H9 (cell line): ENCODE data around the gene RAET1G. TPM values are rescaled to one million over a fixed set of nuclear protein-coding genes. Genes with fewer than 3 reads are reported as not detected.

Source experiments
- DNase-seq: peaks from one replicate; pipeline ENCODE4 v3.0.0-alpha.2; 2017
- H2AFZ ChIP-seq: one replicate; pipeline ENCODE4 v1.6.1; 2013; ENCODE audit warnings: mild to moderate bottlenecking, low read length, control low read depth, moderate library complexity
- H2AK5ac ChIP-seq: 2 replicates; pipeline ENCODE4 v1.6.1; 2013; ENCODE audit warnings: low read length, control low read depth, mixed read lengths; ENCODE audit not compliant: insufficient read length
- H2BK120ac ChIP-seq: one replicate; pipeline ENCODE4 v1.6.1; 2013; ENCODE audit warnings: low read depth, mild to moderate bottlenecking, low read length, control low read depth, inconsistent platforms; ENCODE audit not compliant: poor library complexity, severe bottlenecking
- H2BK12ac ChIP-seq: 2 replicates; pipeline ENCODE4 v1.6.1; 2013; ENCODE audit warnings: low read length, control low read depth, mixed read lengths, low read depth; ENCODE audit not compliant: insufficient read length
- H2BK15ac ChIP-seq: 2 replicates; pipeline ENCODE4 v1.6.1; 2013; ENCODE audit warnings: low read depth, low read length, control low read depth
- H2BK20ac ChIP-seq: one replicate; pipeline ENCODE4 v1.6.1; 2013; ENCODE audit warnings: low read depth, mild to moderate bottlenecking, low read length, control low read depth, inconsistent platforms; ENCODE audit not compliant: poor library complexity, severe bottlenecking
- H2BK5ac ChIP-seq: 2 replicates; pipeline ENCODE4 v1.6.1; 2013; ENCODE audit warnings: low read length, control low read depth, mixed read lengths; ENCODE audit not compliant: insufficient read length
- H3K14ac ChIP-seq: 2 replicates; pipeline ENCODE4 v1.6.1; 2013; ENCODE audit warnings: low read length, control low read depth; ENCODE audit not compliant: insufficient read depth
- H3K18ac ChIP-seq: 2 replicates; pipeline ENCODE4 v1.6.1; 2013; ENCODE audit warnings: low read depth, mild to moderate bottlenecking, mixed read lengths, low read length, control low read depth; ENCODE audit not compliant: insufficient read length
- H3K23ac ChIP-seq: 2 replicates; pipeline ENCODE4 v1.6.1; 2013; ENCODE audit warnings: low read length, control low read depth, mixed read lengths, low read depth; ENCODE audit not compliant: insufficient read length
- H3K23me2 ChIP-seq: 2 replicates; pipeline ENCODE4 v1.6.1; 2013; ENCODE audit warnings: low read depth, mild to moderate bottlenecking, mixed read lengths, low read length, control low read depth; ENCODE audit not compliant: insufficient read length, poor library complexity, severe bottlenecking
- H3K27ac ChIP-seq: 2 replicates; pipeline ENCODE4 v1.5.1; 2013; ENCODE audit warnings: low read length, control low read depth, mixed read lengths, low read depth; ENCODE audit not compliant: insufficient read length
- H3K27me3 ChIP-seq: 2 replicates; pipeline ENCODE4 v1.6.1; 2013; ENCODE audit warnings: low read length, control low read depth, inconsistent platforms; ENCODE audit not compliant: insufficient read depth
- H3K4ac ChIP-seq: 2 replicates; pipeline ENCODE4 v1.6.1; 2013; ENCODE audit warnings: low read depth, mild to moderate bottlenecking, control low read depth, inconsistent platforms, low read length, moderate library complexity
- H3K4me1 ChIP-seq: 2 replicates; pipeline ENCODE4 v1.6.1; 2013; ENCODE audit warnings: low read length, control low read depth, inconsistent platforms; ENCODE audit not compliant: insufficient read depth
- H3K4me2 ChIP-seq: 2 replicates; pipeline ENCODE4 v1.6.1; 2013; ENCODE audit warnings: low read length, control low read depth, mixed read lengths; ENCODE audit not compliant: insufficient read length, insufficient read depth
- H3K56ac ChIP-seq: 2 replicates; pipeline ENCODE4 v1.6.1; 2013; ENCODE audit warnings: low read depth, mild to moderate bottlenecking, mixed read lengths, low read length, control low read depth; ENCODE audit not compliant: insufficient read length
- H3K79me1 ChIP-seq: 2 replicates; pipeline ENCODE4 v1.6.1; 2013; ENCODE audit warnings: low read depth, mild to moderate bottlenecking, moderate library complexity, low read length, control low read depth, inconsistent platforms; ENCODE audit not compliant: insufficient read depth, poor library complexity, severe bottlenecking
- H3K79me2 ChIP-seq: 2 replicates; pipeline ENCODE4 v1.6.1; 2013; ENCODE audit warnings: low read length, control low read depth, inconsistent platforms; ENCODE audit not compliant: insufficient read depth
- H3K9ac ChIP-seq: 2 replicates; pipeline ENCODE4 v1.6.1; 2013; ENCODE audit warnings: low read length, control low read depth, mixed read lengths; ENCODE audit not compliant: insufficient read length; ENCODE audit errors: extremely low read depth
- H3K9me3 ChIP-seq: one replicate; pipeline ENCODE4 v1.6.1; 2013; ENCODE audit warnings: low read depth, low read length, inconsistent platforms; ENCODE audit not compliant: control insufficient read depth
- H3T11ph ChIP-seq: one replicate; pipeline ENCODE4 v1.6.1; 2013; ENCODE audit warnings: mild to moderate bottlenecking, low read length, control low read depth, inconsistent platforms
- H4K20me1 ChIP-seq: one replicate; pipeline ENCODE4 v1.6.1; 2013; ENCODE audit not compliant: control insufficient read depth, insufficient read length, insufficient read depth
- H4K5ac ChIP-seq: 2 replicates; pipeline ENCODE4 v1.6.1; 2013; ENCODE audit warnings: low read depth, mild to moderate bottlenecking, mixed read lengths, low read length, control low read depth; ENCODE audit not compliant: insufficient read length
- H4K8ac ChIP-seq: replicated peaks from 2 replicates; pipeline ENCODE4 v1.6.1; 2013; ENCODE audit warnings: low read length, control low read depth, mixed read lengths, low read depth; ENCODE audit not compliant: insufficient read length
- H4K91ac ChIP-seq: 2 replicates; pipeline ENCODE4 v1.6.1; 2013; ENCODE audit warnings: low read depth, mild to moderate bottlenecking, moderate library complexity, mixed read lengths, low read length, control low read depth; ENCODE audit not compliant: insufficient read length
- H3K27ac Mint-ChIP-seq, 3 experiments: 2 replicates in 2 of 3; 3 replicates in 1 of 3; pipeline ENCODE4 v1.8.0; 2020 to 2021; ENCODE audit warnings: mixed read lengths in 3 of 3, mild to moderate bottlenecking in 1 of 3, moderate library complexity in 1 of 3
- H3K27me3 Mint-ChIP-seq: 2 replicates; pipeline ENCODE4 v1.8.0; 2021; ENCODE audit warnings: low read depth, mild to moderate bottlenecking, moderate library complexity, mixed read lengths
- H3K36me3 Mint-ChIP-seq, 3 experiments: 2 replicates in 2 of 3; 3 replicates in 1 of 3; pipeline ENCODE4 v1.8.0; 2020 to 2021; ENCODE audit warnings: low read depth in 3 of 3, mixed read lengths in 3 of 3; ENCODE audit not compliant: insufficient read depth in 1 of 3
- H3K4me1 Mint-ChIP-seq, 2 experiments: 2 replicates each; pipeline ENCODE4 v1.8.0; 2020; ENCODE audit warnings: mixed read lengths in 2 of 2
- H3K4me3 Mint-ChIP-seq, 2 experiments: 2 replicates in 1 of 2; 3 replicates in 1 of 2; pipeline ENCODE4 v1.8.0; 2020 to 2021; ENCODE audit warnings: mild to moderate bottlenecking in 2 of 2, mixed read lengths in 2 of 2, moderate library complexity in 1 of 2
- H3K9me3 Mint-ChIP-seq, 2 experiments: 2 replicates in 1 of 2; 3 replicates in 1 of 2; pipeline ENCODE4 v1.8.0; 2020; ENCODE audit warnings: mild to moderate bottlenecking in 2 of 2, mixed read lengths in 2 of 2, moderate library complexity in 1 of 2
- CTCF ChIP-seq: fragments of 200-600 bp; sonication (generic); conservative IDR thresholded peaks from 3 replicates; pipeline ENCODE4 v1.8.0; 2021; ENCODE audit warnings: antibody characterized with exemption, mild to moderate bottlenecking
- WGBS: extraction: QIAGEN DNeasy Blood & Tissue Kit; methylation state at CpG from one replicate; pipeline ENCODE4 v1.1.7; 2013; ENCODE audit warnings: missing lambda C conversion rate, low lambda C conversion rate, mixed read lengths; ENCODE audit not compliant: insufficient read length; ENCODE audit errors: extremely low coverage; 5-methylcytosine and 5-hydroxymethylcytosine counted together
- total RNA-seq: library from RNA; stranded (reverse); gene quantifications from 2 replicates; pipeline ENCODE4 v1.2.1, GENCODE V29; 2021

RAET1G gene
- total RNA-seq, 1 experiment from 2014 or later, result not detected

GRCh38 chr6:149904661-149905370 is 18.1 kb downstream of the RAET1G start:
- Histone ChIP-seq H2BK5ac (no peak overlapping the region), H2BK120ac (no peak overlapping the region), H3K4me2 (no peak overlapping the region), H3K56ac (no peak overlapping the region), H3K23ac (no peak overlapping the region), H3K18ac (no peak overlapping the region), H4K20me1 (no peaks in the 10 kb centered on the region), H3K14ac (no peak overlapping the region), H2BK15ac (no peak overlapping the region), H2BK12ac (no peak overlapping the region), H2BK20ac (no peak overlapping the region), H3K4me1 (no peaks in the 10 kb centered on the region), H3K27ac (no peak overlapping the region), H3K27me3 (no peaks in the 10 kb centered on the region), H3T11ph (no peak overlapping the region), H3K23me2 (no peaks in the 10 kb centered on the region), H4K8ac (no peak overlapping the region), H3K79me2 (no peaks in the 10 kb centered on the region), H3K9ac (no peak overlapping the region), H2AFZ (no peak overlapping the region), H3K79me1 (no peaks in the 10 kb centered on the region), H2AK5ac (no peak overlapping the region), H4K5ac (no peak overlapping the region), H4K91ac (no peak overlapping the region), H3K4ac (no peak overlapping the region), H3K9me3 (no peaks in the 10 kb centered on the region)
- Mint-ChIP-seq H3K9me3 (peaks cover 23 to 31% of the 10 kb centered on the region in 2 experiments), H3K27ac (no peak overlapping the region), H3K4me3 (no peak overlapping the region; a peak in 1 of 5 replicates), H3K36me3 (peaks cover 5 to 7% (median 5%) of the 10 kb centered on the region in 3 experiments; a peak in 5 of 7 replicates), H3K27me3 (peaks cover 17% of the 10 kb centered on the region), H3K4me1 (peaks cover 3 to 7% of the 10 kb centered on the region in 2 experiments; a peak in 1 of 4 replicates)
- no peak for TF ChIP-seq CTCF
- no CpG with 5 or more reads among the region's 13 CpGs for WGBS
- peak; percentile 14 for DNase-seq
